Kidney glomerular epithelial cell (primary cell): ENCODE measurements around the gene RAP2B.
"Not testable (repeated sequence)": the region's sequence is repeated elsewhere in the genome, so short reads cannot be mapped to it uniquely, and the experiment has no call there.

Source experiments
- DNase-seq: peaks from one replicate; lab custom pipeline; 2025; lab: John Stamatoyannopoulos, UW

Gene RAP2B

DNA sequence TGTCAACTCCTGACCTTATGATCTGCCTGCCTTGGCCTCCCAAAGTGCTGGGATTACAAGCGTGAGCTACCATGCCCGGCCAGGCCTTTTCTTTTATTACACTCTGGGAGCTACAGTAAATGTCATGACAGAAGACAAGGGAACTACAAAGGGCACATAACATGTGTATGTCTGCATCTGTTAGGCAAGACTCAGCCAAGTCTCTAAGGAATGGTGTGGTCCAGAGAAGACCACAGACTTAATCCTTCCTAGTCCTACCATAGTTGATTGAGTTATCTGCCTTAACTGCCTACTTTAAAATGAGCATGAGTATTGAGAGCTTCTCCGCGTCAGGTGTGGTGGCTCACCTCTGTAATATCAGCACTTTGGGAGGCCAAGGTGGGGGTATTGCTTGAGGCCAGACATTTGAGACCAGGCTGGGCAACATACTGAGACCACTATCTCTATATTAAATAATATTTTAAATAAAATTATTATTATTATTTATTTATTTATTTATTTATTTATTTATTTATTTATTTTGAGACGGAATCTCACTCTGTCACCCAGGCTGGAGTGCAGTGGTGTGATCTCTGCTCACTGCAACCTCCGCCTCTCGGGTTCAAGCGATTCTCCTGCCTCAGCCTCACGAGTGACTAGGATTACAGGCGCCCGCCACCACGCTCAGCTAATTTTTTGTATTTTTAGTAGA is 31.9 kb downstream of the RAP2B start:
- not testable (repeated sequence) for DNase-seq

DNA sequence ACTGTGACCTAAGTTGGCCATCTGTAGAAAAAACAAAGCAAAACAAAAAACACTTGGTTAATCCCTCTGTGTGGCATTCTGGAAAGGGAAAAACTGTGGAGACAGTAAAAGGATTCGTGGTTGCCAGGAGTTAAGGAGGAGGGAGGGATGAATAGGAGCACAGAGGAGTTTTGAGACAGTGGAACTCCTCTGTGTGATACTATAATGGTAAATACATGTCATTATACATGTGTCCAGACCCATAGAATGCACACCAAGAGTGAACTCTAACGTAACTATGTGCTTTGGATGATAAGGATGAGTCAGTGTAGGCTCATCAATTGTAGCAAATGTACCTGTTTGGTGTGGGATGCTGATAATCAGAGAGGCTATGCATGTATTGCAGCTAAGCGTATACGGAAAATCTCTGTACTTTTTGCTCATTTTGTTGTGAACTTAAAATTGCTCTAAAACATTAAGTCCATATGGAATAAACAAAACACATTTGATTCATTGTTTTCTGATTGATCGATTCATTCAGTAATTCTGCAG is 33.4 kb downstream of the RAP2B start:
- no peak for DNase-seq

DNA sequence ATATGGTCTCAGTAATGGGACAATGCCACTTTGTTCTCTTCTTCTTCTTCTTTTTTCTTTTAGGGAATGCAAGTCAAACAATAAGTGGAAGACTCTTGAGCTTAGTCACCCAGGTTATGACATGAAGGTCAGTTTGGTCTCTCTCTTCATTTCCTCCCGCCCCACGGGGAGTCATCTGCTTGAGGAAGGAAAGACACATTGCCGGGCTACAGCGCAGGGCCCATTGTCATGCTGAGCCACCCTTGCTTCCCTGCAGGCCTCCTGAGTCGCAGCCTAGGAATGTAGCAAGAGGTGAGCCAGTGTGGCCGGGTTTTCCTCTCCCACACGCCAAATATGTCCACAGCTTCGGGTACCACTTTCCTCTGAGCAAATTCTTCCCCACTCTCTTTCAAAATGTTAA is 47.6 kb downstream of the RAP2B start:
- peak; percentile 33 for DNase-seq

DNA sequence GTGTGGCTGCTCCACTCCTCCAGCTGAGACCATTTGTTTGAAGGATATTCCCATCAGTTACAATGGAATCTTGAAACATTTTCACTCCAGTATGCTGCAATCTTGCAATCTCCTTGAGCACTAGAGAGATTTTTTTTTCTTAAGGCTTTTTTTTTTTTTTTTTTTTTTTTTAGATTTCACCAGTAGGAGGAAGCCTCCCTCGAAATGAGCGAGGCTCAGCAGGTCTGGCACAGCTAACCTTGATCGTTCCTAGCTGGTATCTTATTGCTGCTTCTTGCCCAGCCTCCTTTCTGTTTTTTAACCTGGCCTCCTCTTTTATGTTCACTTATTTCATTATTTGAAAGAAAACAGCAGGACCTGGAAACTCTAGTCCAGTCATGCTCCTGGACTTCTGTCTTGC is 48.1 kb downstream of the RAP2B start:
- DNase-seq: no peak

DNA sequence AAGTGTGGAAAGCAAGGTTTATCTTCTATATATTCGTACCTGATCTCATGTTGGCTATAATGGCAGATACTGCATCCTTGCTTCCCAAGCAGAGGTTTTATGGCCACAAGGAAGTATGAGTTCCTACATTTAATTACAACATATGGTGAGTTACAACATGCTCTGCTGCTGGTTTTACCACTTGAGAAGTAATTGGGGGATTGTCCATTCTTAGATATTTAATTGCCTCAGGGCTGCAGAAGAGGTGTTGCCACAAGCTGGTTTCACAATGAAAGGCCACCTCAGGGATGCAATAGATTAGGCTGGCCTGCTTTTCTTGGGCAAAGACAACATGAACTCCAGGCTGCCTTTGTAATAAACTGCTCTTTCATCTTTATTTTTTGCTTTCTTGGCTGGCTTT is 48.6 kb downstream of the RAP2B start:
- DNase-seq: no peak

DNA sequence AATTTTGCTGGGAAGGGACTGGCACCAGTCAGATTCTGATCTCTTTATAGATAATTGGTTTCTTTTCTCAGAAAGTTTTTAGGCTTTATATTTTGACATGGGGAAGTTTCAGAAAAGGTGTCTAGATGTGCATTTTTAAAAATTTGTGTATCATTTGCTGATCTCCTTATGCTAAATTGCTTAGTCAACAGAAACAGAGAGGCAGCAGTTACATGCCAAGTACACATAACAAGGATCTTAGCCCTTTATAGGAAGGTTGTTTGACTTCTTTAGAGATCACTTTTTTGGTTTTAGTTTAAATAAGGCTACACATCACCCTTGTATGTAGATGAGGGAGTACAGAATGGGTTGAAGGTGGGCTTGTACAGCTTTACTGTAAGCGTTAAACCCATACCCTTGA is 53.5 kb downstream of the RAP2B start:
- DNase-seq: no peak

DNA sequence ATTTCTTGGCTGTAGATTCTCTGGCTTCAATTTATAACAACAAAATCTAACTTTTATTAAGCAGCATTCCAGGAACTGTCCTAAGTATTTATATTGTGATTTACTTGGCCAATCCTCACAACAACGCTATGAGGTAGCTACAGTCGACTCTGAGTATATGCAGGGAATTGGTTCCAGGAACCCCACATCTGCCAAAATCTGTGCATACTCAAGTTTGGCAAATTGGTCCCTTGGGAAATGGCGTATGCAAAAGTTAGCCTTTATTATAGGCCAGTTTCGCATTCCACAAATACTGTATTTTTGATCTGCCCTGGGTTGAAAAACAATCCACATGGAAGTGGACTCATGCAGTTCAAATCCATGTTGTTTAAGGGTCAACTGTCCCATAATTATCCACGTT is 53.9 kb downstream of the RAP2B start:
- DNase-seq: no peak

DNA sequence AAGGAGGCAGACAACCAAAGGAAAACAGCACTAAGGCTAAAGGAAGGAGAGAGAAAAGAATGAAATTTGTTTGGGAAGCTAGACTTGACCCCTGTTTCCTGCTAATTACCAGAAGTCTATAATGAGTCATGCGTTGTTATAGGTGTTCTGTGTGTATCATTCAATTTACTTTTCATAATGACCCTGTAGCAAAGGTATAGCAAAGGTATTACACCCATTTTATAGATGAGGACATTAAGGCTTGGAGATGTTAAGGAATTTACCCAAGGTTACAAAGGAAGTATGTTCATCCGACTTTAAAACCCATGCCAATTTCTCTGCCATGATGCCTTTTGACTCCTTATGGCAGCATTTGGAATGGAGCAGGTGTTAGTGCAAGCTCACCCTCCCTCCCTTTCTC is 54.9 kb downstream of the RAP2B start:
- no peak for DNase-seq

DNA sequence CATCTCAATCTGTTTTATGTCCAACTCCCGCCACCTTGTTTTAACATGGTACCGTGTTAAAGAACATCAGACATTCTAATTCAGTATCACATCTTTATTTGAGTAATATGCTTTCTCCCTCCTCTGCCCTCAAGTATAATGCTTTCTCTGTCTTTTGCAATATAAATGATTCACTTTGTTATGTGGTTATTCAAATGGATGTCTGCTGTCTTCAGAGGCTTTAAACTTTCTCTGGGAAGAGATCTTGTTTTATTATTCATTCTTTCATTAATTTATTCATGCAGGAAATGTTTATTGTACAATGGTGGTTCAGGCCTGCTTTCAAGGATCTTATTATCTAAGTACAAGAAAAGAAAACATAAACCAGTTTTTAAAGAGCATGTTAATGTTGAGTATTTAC is 57.1 kb downstream of the RAP2B start:
- DNase-seq: no peak
